ENCODE data around the gene TGFBRAP1.
"Not testable (repeated sequence)": the region's sequence is repeated elsewhere in the genome, so short reads cannot be mapped to it uniquely, and the experiment has no call there.

TGFBRAP1 gene

DNA sequence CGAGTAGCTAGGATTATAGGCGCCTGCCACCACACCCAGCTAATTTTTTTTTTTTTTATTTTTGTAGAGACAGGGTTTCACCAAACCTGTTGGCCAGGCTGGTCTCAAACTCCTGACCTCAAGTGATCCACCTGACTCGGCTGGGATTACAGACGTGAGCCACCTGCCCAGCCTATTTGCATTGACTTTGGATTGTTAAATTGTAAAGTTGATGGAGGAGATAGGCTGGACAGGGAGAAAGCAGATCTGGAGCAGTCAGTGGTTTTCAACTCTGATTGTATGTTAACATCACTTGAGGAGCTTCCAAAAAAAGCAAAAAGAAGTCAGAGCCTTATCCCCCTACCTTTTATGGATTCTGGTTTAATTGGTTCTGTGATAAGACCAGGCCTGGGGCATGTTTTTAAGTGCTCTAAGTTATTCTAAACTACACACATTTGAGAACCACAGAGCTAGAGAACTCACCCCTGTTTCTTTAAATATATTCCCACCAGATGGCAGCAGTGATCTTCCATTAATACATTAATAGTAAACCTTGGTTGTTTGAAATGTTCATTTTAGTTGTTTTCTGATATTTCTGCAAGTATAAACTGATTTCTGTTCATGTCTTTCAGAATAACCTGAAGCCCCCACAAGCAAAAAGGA is 15.3 kb upstream of the TGFBRAP1 start:
- peak; percentile 35 for DNase-seq (ENCODE audit: low spot score)

DNA sequence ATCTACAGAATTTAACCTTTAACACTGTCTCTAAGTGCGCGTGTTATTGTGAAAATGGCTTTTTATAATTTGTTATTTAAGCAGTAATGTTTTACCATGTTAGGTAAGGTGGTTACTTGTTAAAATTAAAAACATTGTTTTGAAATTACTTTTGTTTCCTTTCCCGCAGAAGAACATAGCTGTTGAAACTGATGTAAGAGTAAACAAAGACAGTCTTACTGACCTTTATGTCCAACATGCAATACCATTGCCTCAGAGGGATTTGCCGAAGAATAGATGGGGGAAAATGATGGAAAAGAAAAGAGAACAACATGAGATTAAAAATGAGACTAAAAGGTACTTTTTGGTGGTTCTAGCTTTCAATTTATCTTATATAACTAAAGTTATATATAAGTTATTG is 9.9 kb upstream of the TGFBRAP1 start:
- DNase-seq (ENCODE audit: low spot score): no peak

DNA sequence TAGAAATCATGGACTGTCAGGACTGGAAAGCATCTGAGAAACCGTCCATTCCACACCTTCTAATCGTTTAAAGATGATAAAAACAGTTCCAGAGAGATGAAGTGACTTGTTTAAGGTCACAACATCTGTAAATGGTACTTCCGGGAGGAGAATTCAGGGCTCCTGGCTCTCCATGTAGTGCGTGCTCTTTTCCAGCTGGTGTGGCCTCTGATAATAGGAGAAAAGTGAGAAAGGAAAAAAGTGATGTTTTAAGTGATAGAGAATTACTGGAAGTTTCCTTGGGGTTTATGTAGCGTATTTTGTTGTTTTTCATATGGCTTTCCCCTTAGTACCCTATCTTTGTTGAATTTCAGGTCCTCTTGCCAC is 8.5 kb upstream of the TGFBRAP1 start:
- no peak for DNase-seq (ENCODE audit: low spot score)

DNA sequence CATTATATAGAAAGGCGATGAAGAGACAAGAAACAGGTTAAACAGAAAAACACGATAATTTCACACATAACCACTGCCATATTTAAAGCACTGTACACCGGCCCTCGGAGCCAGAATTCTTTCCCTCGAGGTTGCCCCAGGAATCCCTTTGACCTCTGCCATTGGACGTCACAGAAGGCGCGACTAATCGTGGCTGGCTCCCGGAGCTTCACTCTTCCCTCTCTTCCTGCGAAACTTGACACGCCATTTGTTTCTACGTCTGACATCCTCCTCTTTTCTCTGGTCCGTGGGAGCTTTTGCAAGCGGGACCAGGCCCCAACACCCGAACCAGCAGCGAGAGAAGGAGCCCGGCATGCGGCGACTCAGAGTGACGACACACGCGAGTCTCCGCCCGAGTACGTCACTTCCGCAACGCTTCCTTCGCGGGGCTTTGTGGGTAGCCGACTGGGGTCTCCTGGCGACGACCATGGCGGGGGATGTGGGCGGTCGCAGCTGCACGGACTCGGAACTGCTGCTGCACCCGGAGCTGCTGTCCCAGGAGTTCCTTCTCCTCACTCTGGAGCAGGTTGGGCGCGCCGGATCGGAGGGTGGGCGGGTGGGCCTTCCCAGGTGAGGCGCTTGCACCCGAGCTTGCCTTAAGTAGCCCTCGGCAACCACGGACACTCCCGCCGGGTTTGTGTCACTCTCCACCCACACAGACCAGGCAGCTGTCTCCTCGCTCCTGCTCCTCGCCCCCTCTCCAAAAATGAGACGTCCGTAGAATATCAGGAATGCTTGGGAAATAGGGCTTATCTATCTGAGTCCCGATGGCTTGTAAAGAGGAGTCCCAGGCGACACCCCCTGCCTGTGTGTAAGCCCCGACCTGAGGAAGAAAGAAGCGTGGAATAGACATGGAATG is 7.8 kb upstream of the TGFBRAP1 start, which contains the start of gene C2orf49:
Gene C2orf49 (plus strand): TSS at position 419 of the 898 bp plus-strand sequence. CDS start 48 bp downstream, at position 467.
- peak; percentile 89 for DNase-seq (ENCODE audit: low spot score)

DNA sequence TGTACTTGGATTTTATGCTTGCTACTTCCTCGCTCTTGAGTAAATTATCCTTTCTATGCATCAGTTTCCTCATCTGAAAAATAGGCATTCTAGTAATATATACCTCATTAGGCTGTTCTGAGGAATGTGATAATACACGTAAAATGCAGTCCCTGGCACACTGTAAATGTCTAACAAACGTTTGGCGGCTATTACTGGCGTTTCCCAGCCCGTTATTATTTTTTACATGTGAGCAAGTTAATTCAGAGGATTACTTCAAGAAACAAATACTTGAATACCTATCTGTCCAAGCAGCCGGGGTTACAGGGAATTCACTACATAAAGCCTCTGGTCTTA is 7.2 kb upstream of the TGFBRAP1 start:
- DNase-seq (ENCODE audit: low spot score): no peak

DNA sequence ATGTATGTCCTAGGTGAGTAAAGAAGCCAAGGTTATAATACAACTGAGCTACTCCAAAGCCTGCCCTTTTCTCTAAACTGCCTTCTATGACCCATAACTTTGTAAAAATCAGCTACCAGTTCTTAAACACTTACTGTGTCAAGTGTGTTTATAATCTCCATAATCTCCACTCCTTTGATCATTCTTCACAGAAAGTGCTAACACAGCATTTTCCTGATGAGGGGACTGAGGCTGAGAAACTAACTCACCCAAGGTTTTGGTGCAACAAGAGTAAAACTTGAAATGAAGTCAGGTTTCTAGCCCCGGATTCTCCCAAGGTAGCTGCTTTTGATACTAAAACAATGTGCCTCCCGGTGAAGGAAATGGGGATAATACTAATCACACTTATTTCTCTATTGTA is 5.9 kb upstream of the TGFBRAP1 start:
- DNase-seq (ENCODE audit: low spot score): no peak

DNA sequence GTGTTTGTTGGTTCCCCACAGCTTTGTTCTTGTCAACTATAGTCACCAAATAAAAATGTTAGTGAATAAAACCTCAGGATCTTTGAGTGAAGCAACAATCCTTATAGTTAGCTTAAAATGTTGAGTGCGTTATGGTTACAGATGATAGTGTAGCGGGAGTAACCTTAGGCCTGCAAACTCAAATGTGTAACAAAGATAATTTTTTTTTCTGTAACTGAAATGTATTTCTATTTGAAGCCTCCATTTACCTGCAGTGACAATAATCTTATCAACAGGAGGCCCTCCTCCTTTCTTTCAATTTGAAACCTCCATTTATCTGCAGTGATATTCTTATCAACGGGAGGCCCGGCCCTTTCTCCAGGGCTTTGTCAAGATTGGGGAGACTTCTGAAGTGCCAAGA is 4.7 kb upstream of the TGFBRAP1 start:
- DNase-seq (ENCODE audit: low spot score): no peak

DNA sequence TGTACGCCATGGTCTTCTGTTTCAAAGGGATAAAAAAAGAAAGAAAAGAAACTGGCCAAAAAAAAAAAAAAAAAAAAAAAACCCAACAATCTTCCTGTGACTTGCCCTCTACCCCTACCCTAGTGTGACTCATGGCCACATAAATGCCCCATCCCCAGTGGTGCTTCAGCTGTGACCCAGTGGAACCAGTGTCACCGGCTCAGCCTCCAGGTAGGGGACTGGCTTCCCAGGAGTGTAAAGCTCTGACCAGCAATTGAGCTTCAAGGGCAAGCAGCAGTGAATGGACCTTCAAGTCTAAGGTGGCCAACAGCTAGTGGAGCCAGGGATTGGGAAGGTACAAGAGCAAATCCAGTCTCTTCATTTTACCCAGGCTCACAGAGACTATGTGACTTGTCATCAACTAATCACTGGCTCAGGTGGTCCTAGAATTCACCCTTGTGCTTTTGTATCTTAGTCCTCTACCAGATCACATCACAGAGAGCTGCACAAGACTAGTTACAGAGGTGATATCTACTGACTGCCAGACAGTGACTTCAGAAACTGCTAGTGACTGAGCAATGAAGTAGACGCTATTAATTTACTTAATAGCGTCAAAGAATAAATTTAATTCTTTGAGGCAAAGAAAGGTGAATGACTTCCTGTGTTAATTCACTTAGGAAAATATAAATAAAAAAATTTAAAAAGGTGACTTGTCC is 1.3 kb upstream of the TGFBRAP1 start:
- DNase-seq (ENCODE audit: low spot score): no peak

DNA sequence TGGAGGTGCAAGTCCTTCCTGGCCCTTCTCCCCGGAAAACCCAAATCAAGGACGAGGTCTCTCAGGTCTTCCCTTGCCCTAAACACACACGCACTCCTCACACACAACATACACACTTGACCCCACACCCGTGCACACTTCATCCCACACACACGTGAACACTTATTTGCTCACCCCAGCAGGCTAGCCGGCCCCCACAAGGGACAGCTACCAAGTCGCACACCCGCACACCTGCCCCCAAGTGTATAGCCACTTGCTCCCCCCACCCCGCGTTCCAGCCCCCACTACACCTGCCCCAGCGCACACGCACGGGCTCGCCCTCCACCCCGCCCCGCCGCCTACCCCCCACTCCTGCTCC is 359 bp downstream of the TGFBRAP1 start:
- no peak for DNase-seq (ENCODE audit: low spot score)

DNA sequence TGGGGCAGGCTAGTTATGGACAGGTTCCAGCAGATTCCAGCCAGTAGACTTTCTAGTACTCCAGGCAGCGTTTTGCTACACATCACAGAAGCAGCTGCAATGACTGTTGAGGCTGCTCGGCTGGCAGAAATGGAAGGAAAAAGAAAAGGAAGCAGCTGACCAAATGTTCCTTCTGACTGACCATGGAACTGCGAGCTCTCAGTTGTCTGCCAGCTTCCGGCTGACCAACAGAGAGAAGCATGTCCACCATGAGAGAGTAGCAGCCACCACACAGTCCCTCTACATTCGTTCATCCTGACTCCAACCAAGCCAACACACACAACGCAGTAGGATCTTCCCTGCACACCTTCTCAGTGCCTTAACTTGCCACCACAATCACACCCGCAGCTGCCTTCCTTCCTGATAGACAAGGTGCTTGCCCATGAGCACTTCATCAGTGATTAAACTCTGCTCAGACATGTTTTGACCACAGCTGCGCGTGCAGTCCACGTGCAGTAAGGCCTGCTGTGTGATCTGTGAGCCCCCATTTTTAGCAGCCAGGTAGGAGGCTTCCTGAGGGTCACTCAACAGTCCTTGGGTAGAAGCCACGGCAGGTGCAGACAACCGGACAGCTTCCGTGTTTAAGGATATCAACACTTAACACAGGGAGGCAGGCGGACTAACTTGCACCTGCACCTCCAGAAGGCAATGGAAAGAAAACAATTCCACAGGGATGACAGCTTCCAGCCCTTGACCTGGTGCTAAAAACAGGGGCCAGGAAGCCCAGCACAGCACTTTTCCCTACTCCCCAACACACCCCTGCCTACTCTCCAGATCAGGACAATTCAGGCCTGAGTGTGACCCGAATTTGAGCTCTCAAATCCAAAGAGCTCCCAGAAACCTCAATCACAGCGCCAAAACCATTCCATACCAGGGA is 996 bp downstream of the TGFBRAP1 start:
- DNase-seq (ENCODE audit: low spot score): peak; percentile 63

DNA sequence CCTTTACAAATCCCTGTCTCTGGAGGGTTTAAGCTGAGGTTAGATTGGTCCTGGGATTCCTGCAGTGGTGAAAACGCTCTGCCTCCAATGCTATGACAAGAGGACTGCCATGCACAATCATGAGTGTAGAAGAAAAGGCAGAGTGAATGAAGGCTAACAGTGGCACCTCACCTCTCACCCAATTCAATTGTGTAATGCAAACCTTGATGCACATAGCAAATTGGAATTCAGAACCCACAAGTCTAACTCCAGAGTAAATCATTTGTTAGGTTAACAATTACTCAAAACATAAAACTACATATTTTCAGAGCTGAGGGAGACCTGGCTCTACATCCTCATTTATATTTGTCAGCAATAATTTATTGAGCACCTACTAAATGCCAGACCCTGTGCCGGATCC is 1.8 kb downstream of the TGFBRAP1 start:
- no peak for DNase-seq (ENCODE audit: low spot score)

DNA sequence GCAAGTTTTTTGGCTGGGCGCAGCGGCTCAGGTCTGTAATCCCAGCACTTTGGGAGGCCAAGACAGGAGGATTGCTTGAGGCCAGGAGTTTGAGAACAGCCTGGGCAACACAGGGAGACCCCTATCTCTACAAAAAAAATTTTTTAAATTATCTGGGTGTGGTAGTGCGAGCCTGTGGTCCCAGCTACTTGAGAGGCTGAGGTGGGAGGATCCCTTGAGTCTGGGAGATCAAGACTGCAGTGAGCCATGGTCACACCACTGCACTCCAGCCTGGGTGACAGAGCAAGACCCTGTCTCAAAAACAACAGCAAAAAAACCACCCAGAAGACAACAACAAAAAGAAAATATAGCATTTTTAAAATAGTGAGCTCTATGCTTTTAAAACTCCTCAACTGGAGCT is 2.3 kb downstream of the TGFBRAP1 start:
- not testable (repeated sequence) for DNase-seq (ENCODE audit: low spot score)

DNA sequence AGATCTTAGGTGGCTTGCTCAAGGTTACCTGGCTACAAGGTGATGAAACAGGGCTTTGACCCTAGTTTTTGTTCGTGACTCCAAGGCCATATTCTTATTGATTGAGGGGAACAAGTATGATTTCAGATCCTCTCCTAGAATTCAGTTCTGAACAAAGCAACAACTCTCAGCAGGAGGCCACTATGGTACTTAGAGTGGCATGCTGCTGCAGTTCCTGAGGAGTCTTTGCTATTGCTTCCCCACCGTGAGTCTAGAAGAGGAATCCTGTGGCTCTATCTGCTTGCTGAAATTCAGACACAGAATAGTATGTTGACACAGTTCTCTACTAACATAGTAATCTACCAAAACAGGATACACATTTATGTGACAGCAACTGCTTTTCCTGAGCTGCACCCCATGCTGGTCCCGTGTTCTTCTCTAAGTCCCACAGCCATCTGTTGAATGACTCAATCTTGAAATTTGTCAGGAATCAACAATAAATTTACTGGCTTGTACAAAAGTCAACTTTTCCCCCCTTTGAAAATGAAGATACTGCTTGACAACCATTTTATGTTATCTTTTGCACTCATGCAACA is 4.1 kb downstream of the TGFBRAP1 start:
- no peak for DNase-seq (ENCODE audit: low spot score)

DNA sequence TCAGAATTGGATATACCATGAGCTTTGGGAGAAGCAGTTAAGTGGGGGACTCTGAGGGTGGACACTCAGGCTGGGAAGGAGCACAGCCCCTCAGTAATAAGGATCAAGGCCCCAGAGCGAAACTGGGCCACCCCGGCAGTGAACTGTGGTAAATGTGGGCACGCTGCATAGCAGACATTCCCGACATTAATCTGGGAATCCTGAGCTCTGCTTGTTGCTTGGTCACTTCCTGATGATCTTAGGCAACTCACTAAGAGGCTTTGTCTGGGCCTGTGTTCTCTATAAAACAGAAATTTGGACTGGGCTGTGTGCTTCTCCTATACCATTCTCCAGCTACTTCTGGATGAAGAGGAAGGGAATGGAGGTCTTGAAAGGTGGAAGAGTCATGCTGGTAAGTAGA is 4.8 kb downstream of the TGFBRAP1 start:
- no peak for DNase-seq (ENCODE audit: low spot score)

DNA sequence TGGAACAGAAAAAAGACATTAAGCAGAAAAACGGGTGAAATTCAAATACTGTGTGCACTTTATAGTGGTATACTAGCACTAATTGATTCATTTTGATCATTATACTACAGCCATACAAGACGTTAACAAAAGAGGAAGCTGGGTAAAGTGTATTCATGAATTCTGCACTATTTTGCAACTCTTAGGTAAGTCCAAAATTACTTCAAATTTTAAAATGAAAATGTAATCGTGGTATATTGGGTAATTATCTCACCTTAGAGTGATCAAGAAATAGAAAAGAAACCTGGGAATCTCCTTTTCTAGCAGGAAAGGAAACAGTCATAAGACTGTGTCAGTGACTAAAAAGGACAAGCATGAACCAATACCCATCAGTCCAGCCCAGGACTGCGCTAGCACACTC is 5.4 kb downstream of the TGFBRAP1 start:
- no peak for DNase-seq (ENCODE audit: low spot score)

DNA sequence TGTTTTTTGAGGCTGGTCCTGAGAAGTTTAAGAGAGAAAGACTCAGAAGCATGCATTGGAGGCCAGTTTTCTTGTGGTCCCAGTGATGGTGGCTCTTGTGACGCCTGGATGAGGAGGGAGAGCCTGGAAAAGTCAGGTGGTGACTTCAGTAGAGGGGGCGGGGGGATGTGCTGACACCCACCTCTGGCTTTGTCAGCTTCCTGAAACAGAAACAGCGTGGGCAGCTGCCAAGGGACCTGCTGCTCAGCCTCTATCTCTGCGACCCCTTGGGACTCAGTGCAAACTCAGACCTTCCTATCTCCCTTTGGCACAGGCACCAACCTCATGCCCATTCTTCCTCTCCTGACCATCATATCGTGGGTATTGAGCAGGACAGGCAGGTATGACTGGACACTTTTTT is 6.4 kb downstream of the TGFBRAP1 start:
- no peak for DNase-seq (ENCODE audit: low spot score)

DNA sequence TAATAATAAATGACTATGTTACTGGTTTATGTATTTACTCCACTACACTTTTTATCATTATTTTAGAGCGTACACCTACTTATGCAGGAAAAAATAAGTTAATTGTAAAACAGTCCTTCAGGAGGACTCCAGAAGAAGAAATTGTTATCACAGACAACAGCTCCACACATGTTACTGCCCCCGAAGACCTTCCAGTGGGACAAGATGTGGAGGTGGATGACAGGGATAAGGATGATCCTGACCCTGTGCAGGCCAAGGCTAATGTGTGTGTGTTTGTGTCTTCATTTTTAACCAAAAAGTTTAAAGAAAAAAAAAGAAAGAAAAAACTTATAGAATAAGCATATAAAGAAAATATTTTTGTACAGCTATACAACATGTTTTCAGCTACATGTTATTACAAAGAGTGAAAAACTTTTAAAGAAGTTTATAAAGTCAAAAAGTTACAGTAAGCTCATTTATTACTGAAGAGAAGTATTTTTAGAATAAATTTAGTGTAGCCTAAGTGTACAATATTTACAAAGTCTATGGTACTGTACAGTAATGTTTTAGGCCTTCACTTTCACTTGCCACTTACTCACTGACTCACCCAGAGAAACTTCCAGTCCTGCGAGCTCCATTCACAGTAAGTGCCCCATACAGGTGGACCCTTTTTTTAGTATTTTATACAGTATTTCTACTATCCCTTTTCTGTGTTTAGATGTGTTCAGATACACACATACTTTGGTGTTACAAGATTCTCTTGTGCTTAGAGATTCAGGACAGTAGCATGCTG is 7.5 kb downstream of the TGFBRAP1 start:
- DNase-seq (ENCODE audit: low spot score): no peak

DNA sequence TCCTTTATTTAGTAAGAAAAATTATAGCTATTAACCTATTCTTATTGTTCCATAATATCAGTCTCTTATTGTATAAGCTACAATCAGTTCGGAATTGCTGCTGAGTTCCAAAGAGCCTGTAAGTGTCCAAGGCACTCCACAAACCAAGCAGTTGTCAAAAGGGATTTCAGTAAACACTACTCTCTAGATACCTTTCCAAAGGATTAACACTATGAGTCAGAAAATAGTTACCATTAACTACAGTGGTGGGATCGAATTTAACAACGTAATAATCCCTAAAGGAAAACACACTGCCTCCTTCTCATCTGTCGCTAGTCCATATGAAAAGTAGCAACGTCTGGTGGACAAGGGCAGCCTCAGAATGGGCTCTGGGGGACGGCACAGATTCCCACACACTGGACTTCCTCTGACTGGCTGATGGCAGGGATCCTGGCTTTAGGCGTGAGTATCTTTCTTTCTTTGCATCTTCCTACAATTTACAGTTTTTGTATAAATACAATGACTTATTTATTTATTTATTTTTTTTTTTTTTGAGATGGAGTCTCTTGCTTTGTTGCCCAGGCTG is 8.8 kb downstream of the TGFBRAP1 start:
- DNase-seq (ENCODE audit: low spot score): no peak

DNA sequence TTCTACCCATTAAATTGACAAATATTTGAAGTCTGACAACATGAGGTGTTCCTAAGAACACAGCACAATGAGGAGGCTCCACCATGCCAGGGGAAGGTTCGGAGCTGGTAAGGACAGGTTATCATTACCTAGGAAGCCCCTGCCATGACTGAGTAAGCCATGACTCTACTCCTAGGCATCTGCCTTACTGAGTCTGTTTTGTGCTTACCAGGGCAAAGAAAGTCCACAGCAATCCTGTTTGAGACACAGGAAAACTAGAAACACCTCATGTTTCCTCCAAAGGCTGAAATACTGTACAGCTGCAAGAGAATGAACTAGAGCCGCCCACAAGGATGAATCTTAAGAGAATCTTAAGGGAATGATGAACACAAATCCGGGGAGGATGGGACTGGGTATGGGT is 11.6 kb downstream of the TGFBRAP1 start:
- no peak for DNase-seq (ENCODE audit: low spot score)

DNA sequence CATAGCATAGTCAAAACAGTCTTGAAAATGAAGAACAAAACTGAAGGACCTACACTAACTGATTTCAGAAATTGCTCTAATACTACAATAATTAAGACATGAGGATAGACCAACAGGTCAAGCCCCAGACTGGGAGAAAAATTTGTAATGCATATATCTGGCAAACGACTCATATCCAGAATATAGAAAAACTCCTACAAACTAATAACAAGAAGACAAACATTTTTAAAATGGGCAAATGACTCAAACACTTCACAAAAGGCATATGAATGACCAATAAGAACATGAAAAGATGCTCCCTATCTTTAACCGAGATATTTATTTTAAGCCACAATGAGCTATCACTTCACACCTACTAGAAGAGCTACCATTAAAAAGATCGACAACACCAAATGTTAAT is 14.2 kb downstream of the TGFBRAP1 start:
- no peak for DNase-seq (ENCODE audit: low spot score)

DNA sequence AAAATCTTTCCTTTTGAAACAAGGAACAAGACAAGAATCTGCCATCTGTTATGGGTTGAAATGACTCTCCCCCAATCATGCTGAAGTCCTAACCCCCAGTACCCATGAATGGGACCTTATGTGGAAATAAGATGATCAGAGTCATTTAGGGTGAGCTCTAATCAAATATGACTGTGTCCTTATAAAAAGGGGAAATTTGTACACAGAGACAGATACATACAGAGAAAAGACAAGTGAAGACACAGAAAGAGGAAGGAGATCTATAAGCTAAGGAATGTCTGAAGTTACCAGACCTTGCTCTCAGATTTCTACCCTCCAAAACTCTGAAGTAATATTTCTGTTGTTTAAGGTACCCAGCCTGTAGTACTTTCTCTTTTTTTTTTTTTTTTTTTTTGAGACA is 15.7 kb downstream of the TGFBRAP1 start:
- DNase-seq (ENCODE audit: low spot score): no peak
